GM21381 (cell line): ENCODE data around the gene CLCN7.

ENCODE experiments used
- ATAC-seq: cut with Tn5 transposase; IDR thresholded peaks from one replicate; pipeline ENCODE4 v1.9.1; 2021; ENCODE audit warnings: mild to moderate bottlenecking, moderate library complexity; ENCODE audit not compliant: unreplicated experiment

Gene CLCN7

GRCh38 chr16:1408171-1408837 lies 66.5 kb downstream of the CLCN7 start:
- ATAC-seq = peak; percentile 81

GRCh38 chr16:1407753-1408152 lies 67.1 kb downstream of the CLCN7 start:
- ATAC-seq = peak; percentile 12

- no peak for ATAC-seq
Measured at GRCh38 chr16:1403733-1404132, 71.1 kb downstream of the CLCN7 start.

- no peak for ATAC-seq
Measured at GRCh38 chr16:1403036-1403435, 71.8 kb downstream of the CLCN7 start.

GRCh38 chr16:1401758-1402154 lies 73.1 kb downstream of the CLCN7 start:
- no peak for ATAC-seq

- ATAC-seq = no peak
Measured at GRCh38 chr16:1401061-1401757, 73.6 kb downstream of the CLCN7 start.

GRCh38 chr16:1398826-1399581 lies 75.8 kb downstream of the CLCN7 start:
- ATAC-seq = no peak

- ATAC-seq = no peak
Measured at GRCh38 chr16:1398351-1398750, 76.5 kb downstream of the CLCN7 start.

- ATAC-seq = no peak
Measured at GRCh38 chr16:1397779-1398178, 77.0 kb downstream of the CLCN7 start.

- no peak for ATAC-seq
Measured at GRCh38 chr16:1395444-1396031, 79.3 kb downstream of the CLCN7 start.
